SK-N-SH (cell line): Measurements from ENCODE around the gene CCDC91. TPM values are rescaled to one million over a fixed set of nuclear protein-coding genes. Genes with fewer than 3 reads are reported as not detected.

Source experiments
- CTCF ChIA-PET: fragments of 300-600, 350-600 bp; formaldehyde crosslinking; extraction: SDS; loops from one replicate; lab custom pipeline; 2021; lab: Yijun Ruan, JAX
- POLR2A ChIA-PET: fragments of 350-600 bp; sonication (Branson Sonifier 250); formaldehyde crosslinking; extraction: SDS; loops from one replicate; lab custom pipeline; 2020; ENCODE audit warnings: antibody characterized with exemption, inconsistent platforms; lab: Yijun Ruan, JAX
- DNase-seq: peaks from one replicate; pipeline ENCODE4 v3.0.0; 2012
- H2AFZ ChIP-seq: fragments of 200-600 bp; sonication (generic); 2 replicates; pipeline ENCODE4 v1.8.1; 2016; ENCODE audit warnings: antibody characterized with exemption, mild to moderate bottlenecking, low read depth
- H3F3A ChIP-seq: fragments of 200-600 bp; sonication (generic); replicated peaks from 2 replicates; pipeline ENCODE3; 2016; ENCODE audit warnings: antibody characterized with exemption, mild to moderate bottlenecking; ENCODE audit not compliant: insufficient read depth
- H3K27ac ChIP-seq, 2 experiments: fragments of 200-500 bp in 1 of 2; fragments of 200-600 bp in 1 of 2; sonication (Bioruptor generic) in 1 of 2; sonication (generic), shearing (Covaris generic) in 1 of 2; 2 replicates each; pipeline versions ENCODE4 v1.5.1 to v1.6.1; 2014 to 2016; ENCODE audit warnings: low read depth in 2 of 2, inconsistent platforms in 1 of 2, low read length in 1 of 2, mild to moderate bottlenecking in 1 of 2, mixed read lengths in 1 of 2
- H3K27me3 ChIP-seq: fragments of 200-600 bp; sonication (generic), shearing (Covaris generic); 2 replicates; pipeline ENCODE4 v1.6.1; 2016; ENCODE audit warnings: mixed run types; ENCODE audit not compliant: insufficient read depth
- H3K36me3 ChIP-seq, 2 experiments: fragments of 200-500 bp in 1 of 2; fragments of 200-600 bp in 1 of 2; sonication (Bioruptor generic) in 1 of 2; sonication (generic) in 1 of 2; replicated peaks in 1 of 2; 2 replicates each; pipeline versions ENCODE3 to v1.5.1; 2014 to 2016; ENCODE audit warnings: low read length in 1 of 2, mild to moderate bottlenecking in 1 of 2; ENCODE audit not compliant: insufficient read depth in 2 of 2, control insufficient read depth in 1 of 2
- H3K4me1 ChIP-seq, 2 experiments: fragments of 200-500 bp in 1 of 2; fragments of 200-600 bp in 1 of 2; sonication (Bioruptor generic) in 1 of 2; sonication (generic), shearing (Covaris generic) in 1 of 2; 2 replicates each; pipeline versions ENCODE4 v1.5.1 to v1.6.1; 2014 to 2016; ENCODE audit warnings: low read depth in 1 of 2, low read length in 1 of 2, mixed run types in 1 of 2; ENCODE audit not compliant: insufficient read depth in 2 of 2, control insufficient read depth in 1 of 2
- H3K4me2 ChIP-seq: fragments of 200-600 bp; sonication (generic), shearing (Covaris generic); 2 replicates; pipeline ENCODE4 v1.6.1; 2017; ENCODE audit warnings: mixed run types
- H3K4me3 ChIP-seq, 2 experiments: fragments of 200-500 bp in 1 of 2; fragments of 200-600 bp in 1 of 2; sonication (Bioruptor generic) in 1 of 2; sonication (generic), shearing (Covaris generic) in 1 of 2; 2 replicates each; pipeline versions ENCODE4 v1.5.1 to v1.8.1; 2014 to 2016; ENCODE audit warnings: low read depth in 2 of 2, inconsistent platforms in 1 of 2, low read length in 1 of 2, mild to moderate bottlenecking in 1 of 2, mixed read lengths in 1 of 2, moderate library complexity in 1 of 2
- H3K79me2 ChIP-seq: fragments of 200-600 bp; sonication (generic); 2 replicates; pipeline ENCODE4 v1.8.1; 2017; ENCODE audit warnings: mild to moderate bottlenecking; ENCODE audit not compliant: insufficient read depth
- H3K9ac ChIP-seq: fragments of 200-600 bp; sonication (generic); 2 replicates; pipeline ENCODE4 v1.6.1; 2017; ENCODE audit warnings: mixed run types
- H3K9me2 ChIP-seq: fragments of 200-600 bp; sonication (generic); 2 replicates; pipeline ENCODE4 v1.6.1; 2017; ENCODE audit warnings: mixed run types
- H3K9me3 ChIP-seq: fragments of 200-600 bp; sonication (generic); 2 replicates; pipeline ENCODE4 v1.6.1; 2017; ENCODE audit warnings: mixed run types, mild to moderate bottlenecking, moderate library complexity
- H4K20me1 ChIP-seq: fragments of 200-600 bp; sonication (generic); 2 replicates; pipeline ENCODE4 v1.6.1; 2017; ENCODE audit warnings: mild to moderate bottlenecking, mixed run types; ENCODE audit not compliant: insufficient read depth
- CHD2 ChIP-seq: fragments of 150-350 bp; IDR thresholded peaks from 2 replicates; pipeline ENCODE4 v1.6.1; 2018; ENCODE audit warnings: low read length; ENCODE audit not compliant: partially characterized antibody
- EP300 ChIP-seq, 2 experiments: IDR thresholded peaks; 2 replicates each; pipeline versions ENCODE4 v1.4.0 to v1.6.1; 2012; ENCODE audit warnings: borderline replicate concordance in 1 of 2, low read depth in 1 of 2, low read length in 1 of 2
- FOSL2 ChIP-seq: IDR thresholded peaks from 2 replicates; pipeline ENCODE4 v1.4.0; 2012; ENCODE audit warnings: low read depth, mild to moderate bottlenecking, moderate library complexity, borderline replicate concordance
- GABPA ChIP-seq: IDR thresholded peaks from 2 replicates; pipeline ENCODE4 v1.4.0; 2012; ENCODE audit warnings: low read depth, mild to moderate bottlenecking
- MEF2A ChIP-seq: IDR thresholded peaks from 2 replicates; pipeline ENCODE4 v1.4.0; 2012; ENCODE audit warnings: low read depth, borderline replicate concordance
- MXI1 ChIP-seq: IDR thresholded peaks from 2 replicates; pipeline ENCODE4 v1.6.1; 2012; ENCODE audit warnings: mild to moderate bottlenecking, low read depth, low read length, improper control_type of control experiment
- NRF1 ChIP-seq: IDR thresholded peaks from 2 replicates; pipeline ENCODE4 v1.6.1; 2012; ENCODE audit warnings: low read depth, mild to moderate bottlenecking, low read length
- PBX3 ChIP-seq: IDR thresholded peaks from 2 replicates; pipeline ENCODE4; 2012
- POLR2AphosphoS5 ChIP-seq: IDR thresholded peaks from 2 replicates; pipeline ENCODE4 v1.6.1; 2012; ENCODE audit warnings: low read depth, low read length
- RAD21 ChIP-seq: IDR thresholded peaks from 2 replicates; pipeline ENCODE4 v1.6.1; 2012; ENCODE audit warnings: mild to moderate bottlenecking, low read length
- RCOR1 ChIP-seq: fragments of 150-350 bp; IDR thresholded peaks from 2 replicates; pipeline ENCODE4 v1.6.1; 2017; ENCODE audit warnings: antibody characterized with exemption, low read length
- REST ChIP-seq: IDR thresholded peaks from 2 replicates; pipeline ENCODE4 v1.6.1; 2012; ENCODE audit warnings: mild to moderate bottlenecking, low read depth, low read length, moderate library complexity
- RXRA ChIP-seq: IDR thresholded peaks from 2 replicates; pipeline ENCODE4 v1.4.0; 2012; ENCODE audit warnings: low read depth, mild to moderate bottlenecking, borderline replicate concordance
- SMC3 ChIP-seq: IDR thresholded peaks from 2 replicates; pipeline ENCODE4 v1.6.1; 2012; ENCODE audit warnings: low read depth, low read length, improper control_type of control experiment
- USF2 ChIP-seq: fragments of 150-350 bp; IDR thresholded peaks from 2 replicates; pipeline ENCODE4 v1.6.1; 2017; ENCODE audit warnings: antibody characterized with exemption, low read length, low read depth, borderline replicate concordance
- YY1 ChIP-seq: IDR thresholded peaks from 2 replicates; pipeline ENCODE4 v1.4.0; 2012; ENCODE audit warnings: low read depth, mild to moderate bottlenecking
- WGBS: methylation state at CpG from one replicate; pipeline ENCODE4 v1.1.6; 2017; ENCODE audit warnings: low lambda C conversion rate; 5-methylcytosine and 5-hydroxymethylcytosine counted together
- polyA plus RNA-seq, 3 experiments: library from polyadenylated mRNA; depleted of rRNA; stranded (reverse); fragments of >200 nt; gene quantifications; 2 replicates each; pipeline ENCODE4 v1.2.3, GENCODE V29; 2012
- TF ChIP-seq, protein P1 (sequence below): fragments of 150-350 bp; IDR thresholded peaks from 2 replicates; pipeline ENCODE4 v1.6.1; 2016; ENCODE audit warnings: mild to moderate bottlenecking, low read depth, low read length
- TF ChIP-seq, protein P2 (sequence below): IDR thresholded peaks from 2 replicates; pipeline ENCODE4 v1.4.0; 2012; ENCODE audit warnings: low read depth, borderline replicate concordance
- TF ChIP-seq, protein P3 (sequence below): IDR thresholded peaks from 2 replicates; pipeline ENCODE4 v1.4.0; 2012; ENCODE audit warnings: low read depth

Gene CCDC91
- polyA plus RNA-seq, 1 of the 3 experiments (the other 2 are of a cell fraction) = 13.0 TPM

- Histone ChIP-seq H3K27me3 (no peaks in the 10 kb centered on the region), H4K20me1 (no peaks in the 10 kb centered on the region), H3F3A (no peaks in the 10 kb centered on the region), H3K4me3 (no peak overlapping the region), H3K36me3 (peaks cover 12 to 32% of the 10 kb centered on the region in 2 experiments), H2AFZ (no peak overlapping the region), H3K9ac (no peak overlapping the region), H3K27ac (no peak overlapping the region), H3K4me2 (no peak overlapping the region), H3K9me2 (no peaks in the 10 kb centered on the region), H3K4me1 (no peaks in the 10 kb centered on the region), H3K79me2 (no peaks in the 10 kb centered on the region), H3K9me3 (no peaks in the 10 kb centered on the region; the same call in 1 of the 2 replicates)
- no peak for TF ChIP-seq RXRA
- TF ChIP-seq PBX3 = no peak
- TF ChIP-seq SMC3 = no peak
- TF ChIP-seq RCOR1 = no peak
- no peak for TF ChIP-seq YY1
- TF ChIP-seq EP300 (IDR thresholded peaks at IDR 0.05; ENCODE audit: borderline replicate concordance in 1 of 2, low read depth in 1 of 2, low read length in 1 of 2) = no peak
- no peak for TF ChIP-seq CHD2
- TF ChIP-seq NRF1 = no peak
- TF ChIP-seq, protein P1, sequence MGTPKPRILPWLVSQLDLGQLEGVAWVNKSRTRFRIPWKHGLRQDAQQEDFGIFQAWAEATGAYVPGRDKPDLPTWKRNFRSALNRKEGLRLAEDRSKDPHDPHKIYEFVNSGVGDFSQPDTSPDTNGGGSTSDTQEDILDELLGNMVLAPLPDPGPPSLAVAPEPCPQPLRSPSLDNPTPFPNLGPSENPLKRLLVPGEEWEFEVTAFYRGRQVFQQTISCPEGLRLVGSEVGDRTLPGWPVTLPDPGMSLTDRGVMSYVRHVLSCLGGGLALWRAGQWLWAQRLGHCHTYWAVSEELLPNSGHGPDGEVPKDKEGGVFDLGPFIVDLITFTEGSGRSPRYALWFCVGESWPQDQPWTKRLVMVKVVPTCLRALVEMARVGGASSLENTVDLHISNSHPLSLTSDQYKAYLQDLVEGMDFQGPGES = no peak
- TF ChIP-seq MEF2A = no peak
- no peak for TF ChIP-seq GABPA
- TF ChIP-seq, protein P2, sequence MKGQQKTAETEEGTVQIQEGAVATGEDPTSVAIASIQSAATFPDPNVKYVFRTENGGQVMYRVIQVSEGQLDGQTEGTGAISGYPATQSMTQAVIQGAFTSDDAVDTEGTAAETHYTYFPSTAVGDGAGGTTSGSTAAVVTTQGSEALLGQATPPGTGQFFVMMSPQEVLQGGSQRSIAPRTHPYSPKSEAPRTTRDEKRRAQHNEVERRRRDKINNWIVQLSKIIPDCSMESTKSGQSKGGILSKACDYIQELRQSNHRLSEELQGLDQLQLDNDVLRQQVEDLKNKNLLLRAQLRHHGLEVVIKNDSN = no peak
- TF ChIP-seq RAD21 = no peak
- TF ChIP-seq REST = no peak
- TF ChIP-seq, protein P3, sequence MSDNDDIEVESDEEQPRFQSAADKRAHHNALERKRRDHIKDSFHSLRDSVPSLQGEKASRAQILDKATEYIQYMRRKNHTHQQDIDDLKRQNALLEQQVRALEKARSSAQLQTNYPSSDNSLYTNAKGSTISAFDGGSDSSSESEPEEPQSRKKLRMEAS = no peak
- TF ChIP-seq MXI1 = no peak
- no peak for TF ChIP-seq POLR2AphosphoS5
- no peak for TF ChIP-seq FOSL2
- TF ChIP-seq USF2 = no peak
- WGBS = 93% methylated on average over 2 of the region's 2 CpGs
- DNase-seq = no peak
- ChIA-PET POLR2A (no interaction called here), CTCF (no interaction called here)
Observed at GRCh38 chr12:28306535-28306934, 116.3 kb downstream of the CCDC91 start.
